GM19455 (cell line): ENCODE data around the gene CACNA1C.

Experiments
- ATAC-seq: cut with Tn5 transposase; IDR thresholded peaks from one replicate; pipeline ENCODE4 v1.9.1; 2021; ENCODE audit not compliant: unreplicated experiment

The CACNA1C gene

GRCh38 chr12:2562400-2562799 is 509.6 kb downstream of the CACNA1C start:
- ATAC-seq, result no peak

DNA sequence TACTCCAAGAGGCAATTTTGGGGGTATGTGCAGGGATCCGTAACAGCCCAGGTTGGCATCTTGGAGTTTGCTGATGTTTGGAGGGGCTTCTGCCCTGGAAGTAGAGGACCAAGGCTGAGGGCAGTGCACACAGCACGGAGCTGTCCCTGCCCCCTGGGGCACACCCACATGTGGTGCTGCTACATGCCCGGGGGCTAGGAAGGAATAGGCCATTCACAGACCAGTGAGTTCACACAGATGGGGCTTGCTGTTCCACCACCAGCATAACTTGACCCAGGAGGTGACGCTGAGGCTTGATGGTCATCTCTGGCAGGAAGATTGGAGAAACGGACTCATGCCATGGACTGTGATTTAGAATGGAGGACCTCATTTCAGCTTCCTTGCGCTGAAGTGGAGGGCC is 510.9 kb downstream of the CACNA1C start:
- no peak for ATAC-seq

GRCh38 chr12:2566161-2566560 is 513.4 kb downstream of the CACNA1C start:
- no peak for ATAC-seq

- no peak for ATAC-seq
These were observed 514.9 kb downstream of the CACNA1C start for GRCh38 chr12:2567711-2568110.

DNA sequence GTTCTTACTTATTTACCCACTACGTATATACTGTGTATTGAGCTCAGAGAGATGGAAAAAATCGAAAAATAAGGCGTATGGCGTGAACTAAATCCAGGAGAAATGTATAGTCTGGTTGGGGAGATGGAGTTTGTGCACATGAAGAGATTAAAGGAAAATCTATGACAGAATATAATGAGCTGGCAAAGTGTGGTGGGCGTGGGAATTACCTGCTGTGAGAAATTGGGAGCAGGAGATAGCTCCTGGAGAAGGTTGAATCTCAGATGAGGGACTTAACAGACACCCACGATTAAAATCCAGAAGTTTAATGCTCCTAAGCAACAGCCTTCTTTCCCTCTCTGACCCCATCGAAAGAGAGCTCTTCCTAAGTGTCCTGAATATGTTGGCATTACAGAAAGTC is 517.8 kb downstream of the CACNA1C start:
- ATAC-seq, result no peak

DNA sequence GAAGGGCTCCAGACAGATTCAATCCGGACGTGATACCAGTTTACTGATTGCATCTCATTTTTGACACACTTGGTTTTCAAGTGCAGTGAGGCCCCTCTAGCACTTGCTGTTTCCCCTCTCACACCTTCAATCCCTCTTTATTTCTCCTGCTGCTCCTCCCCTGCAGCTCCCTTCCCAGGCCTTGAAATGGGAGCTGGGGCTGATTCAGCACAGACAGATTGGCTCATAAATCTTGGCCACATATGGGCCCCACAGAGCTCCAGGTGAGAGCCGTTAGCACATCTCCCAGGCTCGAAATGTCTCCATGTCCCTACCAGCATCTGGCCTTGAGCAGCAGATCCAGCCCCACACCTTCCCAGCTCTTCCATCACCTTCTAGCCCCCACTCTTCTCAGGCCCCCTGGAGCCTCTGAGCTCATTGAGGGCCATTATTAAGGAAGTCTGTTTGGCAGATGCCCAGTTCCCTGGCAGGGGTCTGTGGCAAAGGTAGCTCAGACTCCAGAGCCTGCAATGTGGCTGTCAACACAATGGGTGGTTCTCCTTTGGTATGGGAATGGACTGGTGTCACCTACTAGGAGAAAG is 521.7 kb downstream of the CACNA1C start:
- no peak for ATAC-seq

DNA sequence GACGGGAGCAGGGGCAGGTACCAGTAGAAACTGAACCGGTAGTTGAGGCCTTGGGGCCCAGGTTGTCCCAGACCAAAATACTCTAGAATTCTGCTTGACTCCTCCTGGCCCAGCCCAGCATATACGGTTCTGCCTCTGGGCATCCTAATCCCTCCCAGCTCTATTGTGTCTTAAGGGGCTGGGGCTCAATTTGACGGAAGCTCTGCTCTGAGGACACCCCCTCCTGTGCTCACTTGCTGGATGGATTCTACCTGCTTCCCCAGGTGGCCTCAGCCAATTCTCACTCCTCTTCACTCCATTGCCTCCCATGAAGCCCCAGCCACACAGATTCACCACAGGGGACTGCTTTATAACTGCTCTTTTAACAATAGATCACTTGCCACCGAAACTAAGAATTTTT is 522.5 kb downstream of the CACNA1C start:
- ATAC-seq, result no peak

DNA sequence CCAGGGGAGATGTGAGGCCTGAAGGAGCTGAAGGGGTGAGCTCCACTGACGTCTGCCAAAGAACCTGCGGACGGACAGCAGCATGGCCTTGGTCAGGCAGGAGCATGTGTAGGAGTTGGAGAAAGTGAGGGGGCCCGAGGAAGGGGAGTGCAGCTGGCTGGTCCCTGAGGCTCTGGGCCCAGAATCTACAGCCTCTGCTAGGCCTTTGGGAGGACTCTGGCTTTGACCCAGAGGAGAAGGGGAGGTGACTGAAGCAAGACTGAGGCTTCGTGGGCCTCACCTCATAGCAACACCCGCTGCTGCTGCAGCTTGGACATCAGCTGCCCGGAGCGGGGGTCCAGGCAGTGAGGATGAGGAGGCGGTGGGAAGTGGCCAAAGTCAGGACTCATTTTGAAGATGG is 525.4 kb downstream of the CACNA1C start:
- no peak for ATAC-seq

DNA sequence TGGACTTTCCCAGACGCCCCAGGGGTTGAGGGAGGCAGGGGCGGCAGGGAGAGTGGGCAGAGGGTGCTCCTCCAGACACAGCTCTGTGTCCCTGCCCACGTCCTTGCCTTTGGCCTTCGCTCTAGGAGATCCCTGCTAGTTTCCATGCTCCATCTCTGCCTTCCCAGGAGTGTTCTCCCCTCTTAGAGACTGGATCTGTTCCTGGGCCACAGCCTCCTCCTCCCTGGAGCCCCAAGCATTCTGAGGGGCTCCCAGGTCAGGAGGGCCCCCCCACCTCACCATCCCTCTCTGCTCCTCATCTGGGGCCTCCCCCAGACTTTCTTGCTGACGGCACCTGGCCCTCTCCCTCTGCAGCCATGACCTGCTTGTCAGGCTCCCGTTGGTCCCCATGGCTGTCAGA is 526.0 kb downstream of the CACNA1C start:
- no peak for ATAC-seq

DNA sequence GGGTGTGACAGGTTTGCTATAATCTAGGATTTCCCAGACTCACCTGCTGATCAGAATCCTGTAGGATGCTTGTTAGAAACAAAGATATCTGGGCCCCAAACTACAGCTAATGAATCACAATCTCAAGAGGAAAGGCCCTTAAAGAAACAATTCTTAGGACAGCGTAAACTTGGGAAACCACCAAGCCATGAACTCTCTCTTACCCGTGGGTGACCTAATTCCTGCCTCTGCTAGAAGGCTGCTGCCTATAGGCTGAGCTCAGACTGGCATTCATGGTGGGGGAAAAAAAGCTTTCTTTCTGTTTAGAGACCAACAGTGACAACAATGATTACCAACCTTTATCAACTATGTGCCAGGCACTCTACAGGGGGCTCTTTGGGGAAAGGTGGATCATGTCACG is 528.0 kb downstream of the CACNA1C start:
- ATAC-seq, result no peak

DNA sequence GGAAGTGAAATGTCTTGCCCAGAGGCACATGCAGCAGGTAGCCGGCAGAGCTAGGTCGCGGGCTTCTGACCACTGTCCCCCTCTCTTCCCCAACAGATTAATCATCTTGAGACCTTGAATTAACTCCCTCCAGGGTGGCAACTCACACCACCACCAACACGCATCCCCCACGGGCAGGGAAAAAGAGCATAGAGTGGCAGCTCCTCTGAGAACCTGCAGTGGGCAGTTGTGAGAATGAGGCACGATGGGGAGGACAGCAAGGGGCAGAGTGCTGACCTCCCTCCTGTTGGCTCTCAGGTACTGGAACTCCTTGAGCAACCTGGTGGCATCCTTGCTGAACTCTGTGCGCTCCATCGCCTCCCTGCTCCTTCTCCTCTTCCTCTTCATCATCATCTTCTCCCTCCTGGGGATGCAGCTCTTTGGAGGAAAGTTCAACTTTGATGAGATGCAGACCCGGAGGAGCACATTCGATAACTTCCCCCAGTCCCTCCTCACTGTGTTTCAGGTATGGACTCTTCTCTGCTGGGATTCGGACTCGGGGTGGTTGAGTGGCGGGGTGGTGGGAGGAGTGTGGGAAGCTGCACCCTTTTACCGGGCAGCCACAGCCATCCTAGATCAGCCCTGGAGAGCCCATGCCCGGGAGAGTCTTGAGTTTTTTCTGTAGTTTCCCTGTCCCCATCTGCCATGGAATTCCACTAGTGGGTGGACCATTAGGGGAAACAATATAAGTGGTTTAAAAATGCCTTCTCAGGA is 528.7 kb downstream of the CACNA1C start:
- no peak for ATAC-seq

DNA sequence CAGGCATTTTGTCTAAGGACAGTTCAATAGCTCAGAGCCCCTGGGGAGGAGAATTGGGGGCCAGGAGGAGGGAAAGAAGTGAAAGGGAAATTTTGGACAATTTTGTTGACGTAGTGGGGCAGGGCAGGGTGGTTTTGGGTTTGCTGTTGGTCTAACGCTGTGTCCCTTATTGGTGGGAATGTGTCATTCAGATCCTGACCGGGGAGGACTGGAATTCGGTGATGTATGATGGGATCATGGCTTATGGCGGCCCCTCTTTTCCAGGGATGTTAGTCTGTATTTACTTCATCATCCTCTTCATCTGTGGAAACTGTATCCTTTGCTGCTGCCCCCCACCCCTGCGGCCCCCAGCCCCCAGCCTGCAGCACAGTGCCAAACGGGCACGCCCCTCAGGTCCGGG is 529.8 kb downstream of the CACNA1C start:
- no peak for ATAC-seq

DNA sequence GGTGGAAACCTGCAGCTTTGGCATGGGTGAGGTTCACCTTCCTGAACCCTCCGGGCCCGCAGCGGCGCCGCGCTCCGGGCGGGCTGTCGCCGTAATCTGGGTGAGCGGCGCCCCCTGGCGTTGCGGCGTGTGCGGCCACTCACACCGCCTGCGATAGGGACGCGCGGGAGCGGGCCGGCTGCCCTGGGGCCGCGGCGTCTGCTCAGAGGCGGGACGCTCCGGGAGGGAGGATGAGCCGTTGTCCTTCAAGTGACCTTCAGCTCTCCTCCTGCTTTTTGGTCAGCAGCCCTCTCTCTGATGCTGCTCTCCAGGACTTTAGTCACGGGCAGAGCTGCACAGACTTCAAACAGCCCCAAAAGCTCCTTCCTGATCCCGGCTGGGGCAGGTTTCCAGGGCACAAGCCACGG is 530.3 kb downstream of the CACNA1C start:
- ATAC-seq, result no peak

DNA sequence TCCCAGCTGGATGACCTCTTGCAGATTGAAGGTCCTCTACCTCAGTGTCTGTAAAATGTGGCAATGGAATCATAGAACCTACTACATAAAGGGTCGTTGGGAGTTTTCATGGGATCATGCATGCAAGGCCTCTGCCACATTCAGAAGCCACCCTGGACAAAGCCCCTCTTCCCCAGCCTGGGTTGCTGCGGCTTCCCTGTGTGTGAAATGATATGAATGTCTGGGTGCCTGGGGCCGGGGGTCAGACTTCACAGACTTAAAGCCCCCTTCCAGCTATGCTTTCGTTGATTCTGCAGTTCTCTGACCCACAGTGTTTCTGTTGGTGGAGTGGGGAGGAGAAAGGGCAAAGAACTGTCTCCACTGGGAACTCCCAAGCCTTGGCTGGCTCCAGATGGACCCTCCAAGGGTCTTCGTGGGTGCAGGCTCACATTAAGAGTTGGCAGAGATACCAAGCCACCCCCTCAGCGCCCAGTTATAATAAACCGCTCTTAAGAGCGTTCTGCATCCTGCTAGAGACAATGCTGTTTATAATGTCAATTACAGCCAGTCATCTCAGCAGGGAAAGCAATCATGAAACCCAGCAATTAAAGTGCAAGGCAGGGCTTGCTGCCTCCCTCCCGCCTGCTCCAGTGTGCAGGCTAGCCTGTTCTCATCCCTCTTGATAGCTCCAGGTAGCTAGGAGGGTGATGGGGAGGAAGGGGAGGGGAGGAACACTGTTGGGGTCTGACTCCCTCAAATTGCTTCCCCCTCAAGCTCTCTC is 531.0 kb downstream of the CACNA1C start:
- no peak for ATAC-seq

GRCh38 chr12:2586156-2587038 is 533.6 kb downstream of the CACNA1C start:
- no peak for ATAC-seq

GRCh38 chr12:2588345-2588744 is 535.6 kb downstream of the CACNA1C start:
- no peak for ATAC-seq

DNA sequence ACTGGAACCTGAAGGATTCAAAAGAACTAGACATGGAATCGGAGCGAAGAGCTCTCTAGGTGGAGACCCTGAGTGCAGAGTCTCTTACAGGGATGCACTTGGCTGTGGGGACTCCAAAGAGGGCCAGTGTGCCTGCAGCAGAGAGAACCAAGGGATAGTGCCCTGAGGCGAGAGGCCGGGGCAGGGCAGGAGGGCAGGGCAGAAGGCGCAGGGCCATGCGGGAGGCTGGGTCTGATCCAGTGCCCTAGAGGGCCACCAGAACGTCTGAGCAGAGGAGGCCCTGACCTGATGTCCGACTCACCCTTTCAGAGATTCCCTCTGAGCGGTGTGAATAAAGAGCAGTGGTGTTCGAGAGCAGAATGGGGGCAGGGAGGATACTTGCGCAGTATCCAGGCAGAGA is 536.6 kb downstream of the CACNA1C start:
- ATAC-seq, result no peak

- ATAC-seq, result no peak
These were observed 540.3 kb downstream of the CACNA1C start for GRCh38 chr12:2593045-2593444.

DNA sequence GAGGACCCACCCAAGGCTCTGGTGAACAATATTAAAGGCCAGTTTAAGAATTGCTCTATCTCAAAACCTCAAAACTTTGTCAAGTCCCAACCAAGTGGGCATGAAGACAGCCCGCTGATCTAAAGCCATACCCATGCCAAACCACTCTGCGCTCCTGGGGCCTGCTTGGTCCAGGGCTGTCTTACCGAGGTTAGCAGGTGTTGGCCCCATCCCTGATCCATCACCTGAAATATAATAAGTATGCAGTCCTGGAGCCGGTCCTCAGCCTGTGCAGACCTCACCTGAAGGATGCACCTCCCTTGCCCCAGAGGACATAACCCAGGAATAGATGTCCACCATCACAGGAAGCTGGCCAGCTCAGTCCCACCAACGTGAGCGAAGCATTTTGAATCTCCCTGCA is 543.7 kb downstream of the CACNA1C start:
- no peak for ATAC-seq

GRCh38 chr12:2605301-2605700 is 552.5 kb downstream of the CACNA1C start:
- no peak for ATAC-seq

GRCh38 chr12:2606186-2606910 is 553.6 kb downstream of the CACNA1C start:
- ATAC-seq, result no peak
